GM18873 (cell line): Measurements from ENCODE around the gene ACTL6A.
"Not testable (repeated sequence)": the region's sequence is repeated elsewhere in the genome, so short reads cannot be mapped to it uniquely, and the experiment has no call there.

Source experiments
- ATAC-seq: cut with Tn5 transposase; IDR thresholded peaks from one replicate; pipeline ENCODE4 v1.9.1; 2021; ENCODE audit warnings: mild to moderate bottlenecking, moderate library complexity, moderate number of reproducible peaks; ENCODE audit not compliant: unreplicated experiment, low FRiP score

Gene ACTL6A

DNA sequence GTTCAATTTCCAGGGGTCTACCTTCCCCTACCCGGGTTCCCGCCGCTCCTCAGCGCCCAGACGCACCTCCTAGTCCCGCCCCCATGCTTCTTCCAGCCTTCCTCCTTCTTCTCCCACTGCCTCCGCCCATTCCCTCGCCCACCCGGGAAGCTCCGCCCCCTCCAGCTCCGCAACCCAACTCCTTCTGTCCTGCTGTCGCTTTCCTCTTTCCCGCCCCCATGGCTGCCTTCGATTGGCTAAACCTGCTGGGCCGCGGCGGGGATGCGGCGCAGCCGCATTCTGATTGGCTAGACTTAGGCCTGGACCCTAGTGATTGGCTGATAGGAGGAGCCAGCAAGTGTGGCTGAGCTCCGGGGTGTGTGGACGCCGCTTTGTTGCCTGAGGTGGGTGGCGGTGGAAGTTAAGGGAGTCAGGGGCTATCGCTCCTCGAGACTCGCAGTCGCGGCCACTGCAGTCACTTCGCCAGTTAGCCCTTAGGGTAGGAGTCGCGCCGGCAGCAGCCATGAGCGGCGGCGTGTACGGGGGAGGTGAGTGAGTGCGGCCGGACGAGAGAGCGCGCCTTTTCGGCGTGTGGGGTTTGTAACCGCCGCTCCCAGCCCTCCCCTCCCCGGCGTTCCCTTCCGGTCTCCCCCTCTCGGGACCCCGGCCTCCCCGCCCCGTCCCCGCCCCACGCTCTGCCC lies at the start of gene ACTL6A:
TSS of gene ACTL6A (plus strand) at position 336 of the 680 bp plus-strand sequence. CDS start at position 503, 167 bp downstream.
- peak; percentile 98 for ATAC-seq

DNA sequence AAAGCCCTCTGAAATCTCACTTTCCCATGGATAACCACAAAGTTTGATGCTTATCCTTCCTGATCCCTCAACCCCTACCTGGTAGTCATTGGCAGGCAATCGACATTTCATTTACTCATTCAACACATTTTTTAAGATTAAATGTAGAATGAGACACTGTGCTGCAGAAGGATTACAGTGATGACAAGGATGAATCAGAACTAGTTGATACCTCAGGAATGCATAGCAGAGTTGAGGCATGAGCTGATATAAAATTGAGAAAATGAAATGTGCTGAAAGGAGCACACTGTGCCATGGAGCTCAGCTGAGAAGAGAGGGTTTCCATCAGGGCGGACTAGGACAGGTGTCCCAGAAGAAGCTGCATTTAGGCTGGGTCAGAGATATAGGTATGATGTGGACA lies 48.9 kb upstream of the ACTL6A start:
- ATAC-seq: no peak

DNA sequence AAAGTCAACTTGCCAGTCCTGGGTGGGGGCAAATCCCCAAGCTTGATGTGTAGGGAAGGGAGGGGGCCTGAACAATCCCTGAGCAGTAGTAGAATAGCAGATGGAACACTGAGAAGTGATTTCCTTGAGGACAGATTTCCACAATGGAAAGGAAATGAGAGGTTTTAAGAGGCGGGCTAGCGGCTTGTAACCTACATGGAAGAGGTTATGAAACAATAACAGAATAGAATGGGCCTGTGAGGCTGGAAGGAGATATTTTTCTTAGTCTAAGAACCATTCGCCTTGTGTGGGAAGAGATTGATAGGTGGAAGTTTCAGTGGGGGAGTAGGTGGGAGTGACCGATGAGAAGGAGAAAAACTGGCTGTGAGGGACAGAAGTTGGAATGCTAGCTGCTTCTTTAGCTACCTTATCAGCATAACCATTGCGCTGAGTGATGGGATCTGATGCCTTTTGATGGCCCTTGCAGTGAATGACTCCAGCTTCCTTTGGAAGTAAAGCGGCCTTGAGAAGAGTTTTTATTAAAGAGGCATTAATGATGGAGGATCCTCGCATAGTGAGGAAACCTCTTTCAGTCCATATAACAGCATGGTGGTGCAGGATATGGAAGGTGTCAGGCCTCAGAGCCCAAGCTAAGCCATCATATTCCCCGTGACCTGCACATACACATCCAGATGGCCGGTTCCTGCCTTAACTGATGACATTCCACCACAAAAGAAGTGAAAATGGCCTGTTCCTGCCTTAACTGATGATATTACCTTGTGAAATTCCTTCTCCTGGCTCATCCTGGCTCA lies 46.1 kb upstream of the ACTL6A start:
- ATAC-seq: not testable (repeated sequence)

DNA sequence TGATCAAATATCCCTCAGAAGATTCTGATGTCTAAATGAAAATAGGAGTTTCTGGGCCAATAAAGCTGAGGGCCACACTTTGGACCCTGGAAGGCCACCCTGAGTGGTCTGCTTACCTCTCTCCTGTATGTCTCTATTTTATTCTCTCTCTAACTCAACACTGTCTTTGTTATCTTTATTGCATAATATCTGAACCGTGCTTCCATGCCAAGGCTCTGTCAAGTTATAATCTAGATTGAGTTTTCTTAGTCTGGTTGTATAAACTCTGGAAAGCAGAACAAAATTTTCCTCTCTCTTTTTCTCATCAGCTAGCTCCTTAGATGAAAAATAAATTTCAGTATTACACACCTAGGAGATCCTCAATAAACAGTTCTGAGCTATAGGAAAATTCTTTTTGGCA lies 36.2 kb upstream of the ACTL6A start:
- ATAC-seq: no peak

DNA sequence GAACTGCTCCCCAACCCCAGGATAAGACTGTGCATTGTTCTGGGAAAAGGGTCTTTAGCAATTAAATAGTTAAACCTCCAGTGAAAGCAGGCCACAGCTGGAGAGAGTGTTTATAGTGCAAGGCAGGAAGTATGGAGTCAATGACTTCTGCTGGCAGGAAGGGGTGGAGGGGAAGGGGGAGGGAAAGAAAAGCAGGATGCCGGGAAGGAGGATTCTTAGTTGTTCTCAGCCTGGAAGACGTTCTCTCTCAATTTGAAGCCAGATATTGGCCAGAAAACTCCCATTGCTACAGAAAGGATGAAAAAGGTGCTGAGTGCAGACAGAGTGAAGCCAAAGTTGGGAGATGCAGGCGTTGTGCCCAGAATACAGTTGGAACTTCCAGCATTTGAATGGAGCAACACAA lies 35.7 kb upstream of the ACTL6A start:
- ATAC-seq: no peak

DNA sequence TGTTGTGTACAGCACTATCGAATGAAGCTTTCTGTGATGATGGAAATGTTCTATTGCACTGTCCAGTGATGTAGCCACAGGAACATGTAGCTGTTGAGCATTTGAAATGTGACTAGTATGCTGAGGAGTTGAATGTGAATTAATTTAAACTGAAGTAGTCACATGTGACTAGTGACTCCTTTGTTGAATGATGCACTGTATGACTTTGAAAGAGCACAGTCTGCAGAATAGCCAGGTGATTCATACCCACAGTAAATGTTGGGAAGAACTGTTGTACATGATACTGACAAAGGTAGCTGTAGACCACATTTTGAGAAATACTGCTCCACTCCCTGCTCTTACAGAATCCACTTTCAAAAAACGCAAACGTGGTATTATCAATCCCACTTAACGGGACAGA lies 34.0 kb upstream of the ACTL6A start:
- ATAC-seq: no peak

DNA sequence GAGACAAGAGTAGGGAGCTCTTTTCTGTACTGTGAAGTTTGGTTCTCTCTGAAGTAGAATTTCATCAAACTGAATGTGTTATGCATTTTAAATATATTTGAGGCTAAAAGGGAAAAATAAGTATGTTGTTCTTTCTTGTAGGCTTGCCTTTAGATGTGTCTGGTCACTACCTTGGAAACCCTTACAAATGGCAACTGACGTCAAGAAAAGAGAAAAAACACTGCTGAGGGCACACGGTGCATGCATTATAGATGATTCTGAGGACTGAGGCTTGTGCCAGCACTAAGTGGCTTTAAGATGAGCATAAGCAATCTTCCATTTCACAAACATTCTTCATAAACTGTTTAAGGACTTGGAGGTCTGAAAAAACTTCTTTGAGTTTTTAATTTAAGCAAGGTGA lies 31.1 kb upstream of the ACTL6A start:
- no peak for ATAC-seq

DNA sequence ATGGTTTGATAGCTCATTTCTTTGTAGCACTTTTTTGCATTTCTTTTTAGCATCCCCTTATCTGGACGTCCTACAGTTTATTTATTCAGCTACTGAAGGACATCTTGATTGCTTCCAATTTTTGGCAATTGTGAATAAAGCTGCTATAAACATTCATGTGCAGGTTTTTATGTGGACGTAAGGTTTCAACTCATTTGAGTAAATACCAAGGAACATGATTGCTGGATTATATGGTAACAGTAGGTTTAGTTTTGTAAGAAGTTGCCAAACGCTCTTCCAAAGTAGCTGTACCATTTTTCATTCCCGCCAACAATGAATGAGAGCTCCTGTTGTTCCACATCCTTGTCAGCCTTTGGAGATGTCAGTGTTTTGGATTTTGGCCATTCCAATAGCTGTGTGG lies 29.5 kb upstream of the ACTL6A start:
- no peak for ATAC-seq

DNA sequence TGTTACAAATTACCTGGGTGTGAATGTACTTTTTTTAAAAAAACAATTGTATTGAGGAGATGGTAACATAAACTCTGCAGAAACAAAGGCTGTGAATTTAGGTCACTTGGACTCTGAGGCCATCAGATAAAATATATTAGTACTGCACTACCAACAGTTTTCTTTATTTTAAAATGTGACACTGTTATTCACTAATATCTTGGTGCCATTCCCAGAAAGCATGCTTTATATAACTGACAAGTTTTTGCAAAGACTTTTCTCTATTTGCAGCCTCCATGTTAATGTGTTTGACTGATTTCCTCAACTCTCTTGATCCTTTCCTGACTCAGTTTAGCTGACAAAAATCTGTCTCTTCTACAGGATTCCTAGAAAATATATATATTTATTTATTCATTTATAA lies 26.5 kb upstream of the ACTL6A start:
- ATAC-seq: no peak

DNA sequence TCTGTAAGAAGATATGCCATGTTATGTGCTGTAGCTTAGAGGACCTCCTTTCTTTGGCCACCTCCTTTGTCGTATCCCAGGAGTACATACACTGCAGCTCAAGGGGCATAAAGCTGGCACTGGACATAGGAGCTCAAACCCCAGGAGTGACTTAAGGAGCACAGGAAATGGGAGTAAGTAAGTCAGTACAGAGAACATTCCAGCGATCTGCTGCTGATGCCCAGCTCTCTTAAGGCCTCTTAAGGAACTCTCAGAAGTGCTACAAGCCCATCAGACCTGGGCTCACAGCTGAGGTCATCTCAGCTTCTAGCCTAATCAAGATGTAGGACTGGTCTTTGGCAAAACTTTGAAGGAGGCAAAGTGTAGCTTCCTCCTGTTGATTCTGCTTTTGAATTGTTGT lies 21.6 kb upstream of the ACTL6A start:
- no peak for ATAC-seq

DNA sequence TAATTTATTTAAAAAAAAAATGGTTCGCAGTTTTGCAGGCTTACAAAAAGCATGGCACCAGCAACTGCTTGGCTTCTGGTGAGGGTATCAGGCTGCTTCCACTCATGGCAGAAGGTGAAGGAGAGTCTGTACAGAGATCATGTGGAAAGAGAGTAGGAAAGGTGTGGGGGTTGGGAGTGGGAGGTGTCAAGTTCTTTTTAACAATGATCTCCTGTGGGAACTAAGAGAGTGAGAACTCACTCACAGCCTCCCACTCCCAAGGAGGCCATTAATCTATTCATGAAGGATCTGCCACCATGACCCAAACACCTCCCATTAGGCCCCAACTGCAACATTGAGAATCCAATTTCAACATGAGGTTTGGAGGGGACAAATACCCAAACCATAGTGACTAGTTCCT lies 21.1 kb upstream of the ACTL6A start:
- no peak for ATAC-seq

DNA sequence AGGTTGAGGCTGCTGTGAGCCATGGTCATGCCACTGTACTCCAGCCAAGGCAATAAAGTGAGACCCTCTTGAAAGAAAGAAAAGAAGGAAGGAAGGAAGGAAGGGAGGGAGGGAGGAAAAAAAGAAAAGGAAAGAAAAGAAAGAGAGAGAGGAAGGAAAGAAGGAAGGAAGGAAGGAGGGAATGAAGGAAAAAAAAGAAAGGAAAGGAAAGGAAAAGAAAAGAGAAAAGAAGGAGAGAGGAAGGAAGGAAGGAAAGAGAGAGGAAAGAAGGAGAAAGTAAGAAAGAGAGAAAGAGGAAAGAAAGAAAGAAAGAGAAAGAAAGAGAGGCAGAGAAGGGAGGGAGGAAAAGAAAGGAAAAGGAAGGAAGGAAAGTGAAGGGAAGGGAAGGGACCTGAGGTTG lies 20.4 kb upstream of the ACTL6A start:
- no peak for ATAC-seq

DNA sequence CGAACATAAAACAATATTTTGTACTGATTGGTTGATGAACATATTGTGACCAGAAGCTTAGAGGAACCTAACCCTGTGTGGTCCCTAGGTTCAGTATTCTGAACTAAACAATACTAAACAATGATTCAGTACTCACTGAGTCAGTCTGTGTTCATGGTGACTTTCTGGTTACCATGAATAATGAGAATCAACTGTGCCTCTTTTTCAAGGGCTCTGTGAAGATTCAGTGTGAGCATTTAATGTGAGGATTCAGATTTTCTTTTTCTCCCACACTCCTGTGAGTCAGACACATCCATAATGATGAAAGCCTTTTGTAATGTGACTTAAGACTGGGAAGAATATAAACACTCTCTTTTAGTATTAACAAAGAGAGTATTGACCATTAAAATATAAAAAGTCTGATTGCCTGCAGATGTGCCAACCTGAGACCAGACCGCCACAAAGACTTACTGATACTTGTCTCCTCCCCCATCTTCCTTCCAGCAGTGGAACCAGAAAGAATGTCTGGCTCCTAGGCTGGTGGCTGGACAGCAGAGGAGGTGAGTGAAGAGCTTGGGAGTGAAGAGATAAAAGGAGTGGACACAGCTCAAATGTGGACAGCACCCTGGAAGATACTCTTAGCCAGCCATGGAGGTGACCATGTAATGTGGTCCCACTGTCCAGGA lies 17.6 kb upstream of the ACTL6A start:
- no peak for ATAC-seq

DNA sequence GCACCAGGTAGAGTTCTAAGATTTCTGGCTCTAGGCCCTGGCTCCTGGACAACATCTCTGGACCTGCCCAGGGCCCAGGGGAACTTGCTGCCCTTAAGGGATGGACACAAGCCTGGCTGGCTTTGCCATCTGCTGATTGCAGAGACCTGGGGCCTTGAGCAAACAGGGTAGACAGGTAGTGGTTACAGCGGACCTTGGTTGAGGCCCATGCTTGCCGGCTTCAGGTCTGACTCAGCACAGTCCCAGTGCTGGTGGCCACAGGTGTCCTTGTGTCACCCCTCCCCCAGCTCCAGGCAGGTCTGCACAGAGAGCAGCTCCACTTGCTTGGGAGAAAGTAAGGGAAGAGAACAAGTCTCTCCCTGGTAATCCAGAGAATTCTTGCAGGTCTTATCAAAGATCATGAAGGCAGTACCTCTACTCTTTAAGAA lies 15.9 kb upstream of the ACTL6A start:
- no peak for ATAC-seq

DNA sequence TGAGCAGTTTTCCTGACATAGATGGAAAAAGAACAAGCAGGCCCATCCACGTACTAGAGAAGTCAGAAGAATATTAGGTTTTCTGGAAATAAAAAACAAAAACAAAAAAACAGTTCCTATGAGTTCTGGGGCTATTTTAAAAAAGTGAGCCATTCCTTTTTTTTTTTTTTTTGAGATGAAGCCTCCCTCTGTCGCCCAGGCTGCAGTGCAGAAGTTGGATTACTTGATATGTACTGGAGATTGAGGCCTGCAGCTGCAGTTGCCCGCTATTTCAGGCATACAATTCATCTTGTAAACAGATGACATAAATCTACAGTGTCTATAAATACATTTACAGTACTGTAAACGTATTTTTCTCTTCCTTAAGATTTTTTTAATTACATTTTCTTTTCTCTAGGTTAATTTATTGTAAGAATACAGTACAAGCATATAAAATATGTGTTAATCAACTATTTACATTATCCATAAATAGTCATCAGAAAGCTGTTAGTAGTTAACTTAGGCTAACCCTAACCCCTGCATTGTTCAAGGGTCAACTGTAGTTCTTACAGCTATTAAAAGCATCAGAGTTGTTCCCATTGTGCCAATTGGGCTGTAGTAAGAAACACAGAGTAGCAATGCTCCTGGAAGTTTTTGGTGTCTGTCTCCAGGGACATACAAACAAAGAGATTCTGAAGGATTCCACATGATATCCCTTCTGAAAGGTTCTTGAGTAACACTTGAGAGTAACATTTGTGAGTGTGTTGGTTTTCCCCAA lies 11.2 kb upstream of the ACTL6A start:
- no peak for ATAC-seq

DNA sequence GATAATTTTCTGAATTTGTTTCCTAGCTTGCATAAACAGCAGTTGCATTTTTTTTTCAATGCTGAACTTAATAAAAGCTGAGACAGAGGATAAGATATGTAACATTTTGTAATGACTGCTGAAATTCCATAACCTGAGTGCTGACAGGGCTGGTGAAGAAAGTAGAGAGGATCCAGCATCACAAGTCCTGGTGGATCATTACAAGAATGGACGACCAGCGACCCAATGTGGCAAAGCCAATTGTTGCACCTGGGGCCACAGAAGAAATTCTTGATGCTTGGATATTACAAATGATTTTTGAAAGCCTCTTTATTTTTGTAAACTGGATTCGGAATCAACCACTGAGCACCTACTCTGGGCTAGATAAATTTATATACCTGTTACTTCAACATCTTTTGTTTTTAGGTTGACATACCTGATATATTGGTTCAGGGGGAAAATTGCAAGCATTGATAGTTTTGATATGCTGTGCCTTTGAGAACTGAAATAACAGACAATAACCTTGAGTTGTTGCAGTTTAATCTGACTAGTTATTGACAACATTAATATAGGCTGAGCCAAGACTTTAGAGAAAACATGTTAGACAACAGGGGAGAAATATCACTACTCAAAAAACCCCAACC lies 3.9 kb upstream of the ACTL6A start:
- ATAC-seq: no peak

DNA sequence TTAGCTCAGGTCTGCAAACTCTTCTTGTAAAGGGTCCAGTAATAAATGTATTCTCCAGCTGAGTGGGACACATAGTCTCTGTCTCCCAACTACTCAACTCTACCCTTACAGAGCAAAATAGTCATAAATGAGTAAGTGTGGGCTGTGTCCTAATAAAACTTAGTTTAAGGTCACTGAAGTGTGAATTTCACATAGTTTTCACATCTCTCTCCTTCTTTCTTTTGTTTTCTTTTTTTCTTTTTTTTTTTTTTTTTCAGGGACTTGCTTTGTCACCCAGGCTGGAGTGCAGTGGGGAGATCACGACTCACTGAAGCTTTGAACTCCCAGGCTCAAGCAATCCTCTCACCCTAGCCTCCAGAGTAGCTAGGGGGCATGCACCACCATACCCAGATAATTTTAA lies 1.9 kb upstream of the ACTL6A start:
- ATAC-seq: no peak

DNA sequence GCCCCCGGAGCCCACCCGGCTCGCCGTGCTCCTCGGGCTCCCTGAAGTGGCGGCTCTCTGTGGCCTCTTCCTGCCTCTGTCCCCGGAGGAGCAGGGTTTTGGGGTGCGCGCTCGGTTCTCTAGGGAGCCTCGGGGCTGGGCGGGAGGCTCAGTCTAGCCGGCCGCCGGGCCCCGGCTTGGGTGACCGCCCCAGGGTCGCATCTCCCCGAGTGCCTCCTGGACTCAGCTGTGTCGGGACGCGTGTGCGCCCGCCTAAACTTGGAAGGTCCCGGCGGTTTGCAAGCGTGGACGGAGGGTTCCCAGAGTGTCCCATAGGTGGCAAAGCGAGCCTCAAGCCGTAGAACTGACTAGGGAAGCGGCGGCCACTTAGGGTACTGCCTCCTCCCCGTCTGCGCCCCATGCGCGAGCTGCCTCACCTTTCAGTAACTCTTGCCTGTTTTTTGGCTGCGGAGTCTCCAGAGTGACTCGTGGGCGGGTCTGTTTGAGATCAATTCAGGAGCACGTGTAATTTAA lies 601 bp downstream of the ACTL6A start:
- ATAC-seq: peak; percentile 38

DNA sequence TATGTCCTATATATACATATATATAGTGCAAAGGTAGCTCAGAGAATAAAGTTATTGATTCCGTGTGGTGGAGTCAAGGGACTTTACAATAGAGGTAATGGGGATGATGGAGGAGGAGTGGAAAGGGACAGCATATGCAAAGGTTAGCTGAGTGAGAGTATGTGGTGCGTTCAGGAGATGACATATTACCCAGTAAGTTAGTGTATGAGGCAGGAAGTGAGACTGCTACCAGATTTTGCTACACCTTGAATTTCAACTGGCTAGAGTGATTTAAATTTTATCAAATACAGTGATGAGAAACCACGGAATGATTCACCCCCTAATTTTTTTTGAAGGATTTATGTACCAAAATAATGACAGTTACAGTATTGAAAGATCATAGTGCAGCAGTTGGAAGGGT lies 2.8 kb downstream of the ACTL6A start:
- ATAC-seq: no peak

DNA sequence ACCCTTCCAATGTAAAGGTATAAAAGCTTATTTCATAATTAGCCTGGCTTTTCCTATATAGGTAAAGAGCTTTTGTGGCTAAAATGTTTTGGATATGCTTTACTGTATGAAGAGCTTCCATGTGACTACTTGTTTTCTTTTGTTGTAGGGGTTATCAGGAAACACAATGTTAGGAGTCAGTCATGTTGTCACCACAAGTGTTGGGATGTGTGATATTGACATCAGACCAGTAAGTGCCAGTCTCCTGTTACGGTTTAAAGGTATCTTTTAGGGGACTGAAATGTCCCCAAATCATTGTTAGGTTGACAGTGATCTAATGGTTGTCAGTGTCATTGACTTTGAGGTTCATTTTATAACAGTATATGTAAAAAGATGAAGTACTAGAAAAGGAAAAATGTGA lies 18.3 kb downstream of the ACTL6A start:
- no peak for ATAC-seq
